Femur (tissue), 1 donor: ENCODE measurements around the gene FBXO3.
A peak's percentile ranks its signal among the peaks of the same experiment; 100 is the strongest.
"Not testable (repeated sequence)": the region's sequence is repeated elsewhere in the genome, so short reads cannot be mapped to it uniquely, and the experiment has no call there.

ENCODE experiments used
- DNase-seq: peaks from one replicate; pipeline ENCODE4 v3.0.0-alpha.2; 2017

FBXO3 gene

GRCh38 chr11:33772300-33772699 is 2.0 kb downstream of the FBXO3 start:
- no peak for DNase-seq

DNA sequence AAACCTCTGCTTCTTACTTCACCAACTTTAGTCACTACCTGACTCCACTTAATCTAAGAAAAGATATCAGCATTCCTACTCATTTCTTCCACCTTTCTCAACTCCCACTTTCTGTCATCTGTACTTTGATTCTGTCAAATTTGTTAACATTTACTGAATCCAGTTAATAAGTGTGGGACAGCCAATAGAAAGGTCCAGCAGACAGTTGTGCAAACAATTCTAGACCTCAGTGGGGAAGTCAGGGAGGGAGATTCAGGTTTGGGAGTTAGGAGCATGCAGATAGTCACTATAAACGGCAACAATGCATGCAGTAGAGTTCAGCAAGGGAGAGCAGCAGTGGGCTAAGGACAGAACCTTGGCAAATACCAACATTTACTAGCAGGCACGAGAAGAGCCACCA is 4.1 kb downstream of the FBXO3 start:
- DNase-seq, result no peak

- DNase-seq, result no peak
Measured at GRCh38 chr11:33769542-33769941, 4.8 kb downstream of the FBXO3 start.

DNA sequence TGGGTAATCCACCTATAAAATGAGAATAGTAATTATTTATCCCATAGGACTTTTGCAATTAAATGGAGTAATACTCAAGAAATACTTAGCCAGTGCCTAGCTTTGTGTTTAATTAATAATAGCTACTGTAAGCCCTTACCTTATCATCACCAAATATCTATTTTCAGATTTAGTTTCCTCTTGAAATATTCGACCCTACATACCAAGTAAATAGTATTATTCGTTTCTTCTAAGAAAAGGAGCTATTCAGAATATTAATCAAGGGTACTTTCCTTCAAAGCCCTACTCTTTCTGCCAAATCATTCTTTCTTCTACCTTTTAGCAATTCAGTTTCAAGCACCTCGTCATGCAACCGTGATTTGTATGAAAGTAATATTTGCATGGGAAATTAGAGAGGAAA is 6.7 kb downstream of the FBXO3 start:
- no peak for DNase-seq

GRCh38 chr11:33766085-33766484 is 8.2 kb downstream of the FBXO3 start:
- DNase-seq, result no peak

- DNase-seq, result no peak
Measured at GRCh38 chr11:33761471-33761870, 12.8 kb downstream of the FBXO3 start.

DNA sequence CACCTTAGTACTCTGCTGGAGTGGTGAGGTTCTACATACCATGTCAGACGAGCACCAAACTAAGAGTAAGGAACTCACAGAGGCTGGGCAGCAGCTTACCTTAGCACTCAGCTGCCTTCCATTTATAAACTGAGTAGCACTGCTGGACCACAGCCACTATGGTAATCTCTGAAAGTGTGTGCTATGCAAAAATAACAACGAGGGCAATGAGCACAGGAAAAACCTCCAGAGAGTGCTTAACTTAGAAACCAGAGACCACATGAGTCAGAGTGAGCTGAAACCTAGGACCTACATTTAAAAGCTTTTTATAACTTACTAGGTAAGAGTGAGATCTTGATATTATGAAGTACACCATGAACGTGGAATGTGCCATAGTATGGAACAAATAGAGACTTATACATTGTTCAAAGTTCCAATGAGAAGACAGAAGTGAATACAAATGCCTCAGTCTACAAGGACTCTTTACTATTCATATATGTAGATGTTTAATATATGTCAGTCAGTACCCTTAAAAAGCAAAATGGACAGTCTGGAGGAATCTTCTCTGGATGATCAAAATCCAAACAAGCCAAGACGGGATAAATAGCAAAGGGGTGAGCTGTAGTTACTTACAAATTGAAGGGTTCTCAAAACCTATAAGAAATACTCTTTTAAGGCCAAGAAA is 20.9 kb downstream of the FBXO3 start:
- no peak for DNase-seq

DNA sequence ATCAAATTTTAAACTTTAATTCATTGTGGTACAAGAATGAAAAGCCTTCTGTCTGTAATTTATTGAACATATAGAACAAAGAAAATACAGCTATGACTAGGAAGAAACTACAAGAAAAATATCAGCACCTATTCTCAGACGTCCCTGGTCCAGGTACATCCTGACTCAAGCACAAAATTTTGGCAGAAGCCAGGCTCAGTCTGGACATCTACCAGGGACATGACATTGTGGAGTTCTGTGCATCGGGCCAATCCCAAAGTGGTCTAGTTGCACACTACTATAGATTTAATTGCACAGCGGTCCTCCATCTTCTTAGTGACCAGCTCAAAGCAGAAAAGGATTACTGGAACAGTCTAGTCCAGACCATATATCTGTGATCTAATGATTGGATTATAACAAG is 22.4 kb downstream of the FBXO3 start:
- no peak for DNase-seq

DNA sequence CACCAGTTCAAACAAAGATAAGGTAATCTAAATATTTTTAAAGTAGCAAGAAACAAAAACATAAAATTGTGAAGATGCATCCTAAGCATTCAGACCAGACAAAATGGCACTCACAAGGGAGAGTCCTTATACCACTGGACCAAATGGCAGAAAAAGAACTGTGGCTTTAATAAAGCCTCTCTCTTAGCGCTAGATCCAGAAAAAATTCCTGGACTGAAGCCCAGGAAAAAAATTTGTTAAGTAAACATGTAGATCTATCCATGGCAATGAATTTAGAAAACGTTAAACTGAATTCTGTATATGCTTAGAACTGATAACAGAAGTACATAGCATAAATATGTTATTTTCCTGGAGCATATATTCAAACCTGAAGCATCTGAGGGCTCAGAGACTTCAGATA is 26.3 kb downstream of the FBXO3 start:
- DNase-seq, result no peak

DNA sequence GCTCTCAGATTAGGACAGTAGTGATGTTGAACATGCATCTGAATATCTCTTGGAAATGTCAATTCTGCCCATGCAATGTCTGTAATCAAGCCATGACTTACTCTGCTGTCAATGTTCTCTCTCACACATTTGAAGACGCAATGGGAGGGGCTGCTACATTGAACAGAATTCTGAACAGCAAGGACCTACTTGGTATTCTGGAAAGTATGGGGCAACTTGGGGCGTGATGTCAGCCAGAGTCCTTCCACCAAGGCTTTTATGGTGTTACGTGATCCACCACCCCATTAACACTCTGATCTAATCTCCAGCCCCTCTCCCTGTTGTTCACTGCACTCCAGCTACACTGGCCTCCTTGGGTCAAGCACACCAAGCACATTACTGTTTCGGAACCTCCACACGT is 31.0 kb downstream of the FBXO3 start:
- DNase-seq, result no peak

- no peak for DNase-seq
Measured at GRCh38 chr11:33742249-33742851, 32.0 kb downstream of the FBXO3 start.

GRCh38 chr11:33741806-33742205 is 32.5 kb downstream of the FBXO3 start:
- DNase-seq, result no peak

- DNase-seq, result peak; percentile 33
Measured at GRCh38 chr11:33737362-33737821, 36.9 kb downstream of the FBXO3 start.

DNA sequence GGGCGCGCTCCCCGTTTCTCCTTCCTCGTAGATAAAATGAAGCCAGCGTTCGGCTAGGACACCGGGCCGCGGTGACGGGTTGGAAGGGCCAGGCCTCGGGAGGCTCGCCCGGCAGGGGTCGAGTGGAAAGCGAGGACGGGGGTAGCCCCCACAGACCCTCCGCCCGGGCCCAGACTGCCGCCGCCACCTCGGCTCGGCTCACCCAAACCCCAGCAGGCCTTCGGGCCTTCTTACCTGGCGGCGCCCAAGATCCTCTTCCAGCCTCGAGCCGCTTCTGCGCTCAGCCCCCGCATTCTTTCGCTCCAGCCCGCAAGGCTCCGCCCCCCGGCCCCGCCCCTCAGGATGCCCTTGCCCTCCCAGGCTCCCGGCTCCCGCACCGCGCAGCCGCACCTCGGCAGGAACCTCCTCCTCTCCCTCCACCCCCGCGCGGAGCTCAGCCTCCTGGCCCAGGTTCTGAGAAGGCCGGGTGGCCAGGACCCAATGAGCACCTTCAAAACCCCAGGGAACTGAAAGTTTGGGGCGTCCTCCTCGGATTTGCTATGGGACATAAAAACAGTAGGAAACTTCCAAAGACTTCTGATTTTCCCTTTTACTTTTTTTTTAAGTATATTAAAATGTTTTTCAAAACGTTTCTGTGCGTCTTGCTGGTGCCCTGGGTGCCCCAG is 38.0 kb downstream of the FBXO3 start, which contains the start of gene CD59:
Gene CD59, minus strand, starts transcription at position 276 of the 665 bp plus-strand sequence. CDS start 13,978 bp downstream, outside the sequence.
- DNase-seq, result peak; percentile 95

GRCh38 chr11:33735271-33736147 is 38.8 kb downstream of the FBXO3 start:
- peak; percentile 31 for DNase-seq

GRCh38 chr11:33734441-33735270 is 39.7 kb downstream of the FBXO3 start:
- DNase-seq, result peak; percentile 85

DNA sequence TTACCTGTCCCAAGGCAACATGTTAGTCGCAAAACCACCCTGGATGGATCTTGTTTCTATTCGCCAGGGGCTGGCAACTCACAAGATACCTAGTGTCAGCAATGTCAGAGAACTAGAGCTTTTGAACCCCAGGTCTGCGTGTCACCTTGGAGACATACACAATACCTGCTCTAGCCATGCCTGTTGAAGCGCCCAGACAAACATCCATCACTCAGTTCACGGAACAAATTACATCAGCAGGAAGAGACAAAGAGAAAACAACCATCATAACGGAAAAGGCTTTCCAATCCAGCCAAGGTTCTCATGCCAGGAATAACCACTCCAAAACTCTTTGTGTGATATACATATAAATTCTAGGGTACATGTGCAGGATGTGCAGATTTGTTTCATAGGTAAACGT is 40.3 kb downstream of the FBXO3 start:
- peak; percentile 31 for DNase-seq

GRCh38 chr11:33731723-33732531 is 42.4 kb downstream of the FBXO3 start:
- no peak for DNase-seq

DNA sequence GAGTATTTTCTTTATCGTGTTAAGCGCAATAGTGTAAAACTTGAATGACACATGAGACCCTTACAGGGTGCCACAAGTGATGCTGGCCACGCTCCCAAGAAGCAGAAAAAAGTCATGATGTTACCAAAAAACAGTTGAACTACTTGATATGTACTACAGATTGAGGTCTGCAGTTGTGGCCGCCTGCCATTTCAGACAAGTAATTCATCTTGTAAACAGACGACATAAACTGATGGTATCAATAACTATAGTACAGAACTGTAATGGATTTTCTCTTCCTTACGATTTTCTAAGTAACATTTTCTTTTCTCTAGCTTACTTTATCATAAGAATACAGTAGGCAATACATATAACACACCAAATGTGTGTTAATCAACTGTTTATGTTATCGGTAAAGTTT is 43.6 kb downstream of the FBXO3 start:
- DNase-seq, result no peak

GRCh38 chr11:33729072-33729664 is 45.2 kb downstream of the FBXO3 start:
- not testable (repeated sequence) for DNase-seq

- DNase-seq, result not testable (repeated sequence)
Measured at GRCh38 chr11:33727539-33727938, 46.8 kb downstream of the FBXO3 start.
